ENCODE data around the gene NTN1.

DNA sequence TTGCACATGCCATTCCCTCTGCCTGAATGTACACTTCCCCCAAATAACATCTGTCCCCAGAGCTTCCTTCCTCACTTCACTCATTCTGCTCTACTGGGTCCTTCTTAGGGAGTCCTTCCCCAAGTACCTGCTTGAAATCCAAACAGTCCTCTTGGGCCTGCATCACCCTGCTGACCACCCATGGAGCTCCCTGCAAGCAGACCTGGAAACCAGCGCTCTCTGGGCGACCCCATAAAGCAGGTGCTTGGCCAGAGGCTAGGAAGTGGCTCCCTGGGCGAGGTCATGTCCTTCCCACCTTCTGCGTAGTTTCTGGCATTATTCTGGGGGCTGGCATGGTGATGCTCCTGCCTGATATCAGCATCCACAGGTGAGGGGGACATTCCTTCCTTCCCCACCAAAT, 12.2 kb upstream of the NTN1 start:
- no peak for TF ChIP-seq POLR2A (IDR thresholded peaks at IDR 0.05)
- TF ChIP-seq, protein P1, sequence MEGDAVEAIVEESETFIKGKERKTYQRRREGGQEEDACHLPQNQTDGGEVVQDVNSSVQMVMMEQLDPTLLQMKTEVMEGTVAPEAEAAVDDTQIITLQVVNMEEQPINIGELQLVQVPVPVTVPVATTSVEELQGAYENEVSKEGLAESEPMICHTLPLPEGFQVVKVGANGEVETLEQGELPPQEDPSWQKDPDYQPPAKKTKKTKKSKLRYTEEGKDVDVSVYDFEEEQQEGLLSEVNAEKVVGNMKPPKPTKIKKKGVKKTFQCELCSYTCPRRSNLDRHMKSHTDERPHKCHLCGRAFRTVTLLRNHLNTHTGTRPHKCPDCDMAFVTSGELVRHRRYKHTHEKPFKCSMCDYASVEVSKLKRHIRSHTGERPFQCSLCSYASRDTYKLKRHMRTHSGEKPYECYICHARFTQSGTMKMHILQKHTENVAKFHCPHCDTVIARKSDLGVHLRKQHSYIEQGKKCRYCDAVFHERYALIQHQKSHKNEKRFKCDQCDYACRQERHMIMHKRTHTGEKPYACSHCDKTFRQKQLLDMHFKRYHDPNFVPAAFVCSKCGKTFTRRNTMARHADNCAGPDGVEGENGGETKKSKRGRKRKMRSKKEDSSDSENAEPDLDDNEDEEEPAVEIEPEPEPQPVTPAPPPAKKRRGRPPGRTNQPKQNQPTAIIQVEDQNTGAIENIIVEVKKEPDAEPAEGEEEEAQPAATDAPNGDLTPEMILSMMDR (IDR thresholded peaks at IDR 0.05) = no peak

Measured in testis (tissue), 2 donors.